Peyer's patch (tissue), 4 donors: ENCODE results near the gene CCNL2. TPM values are rescaled to one million over a fixed set of nuclear protein-coding genes. Genes with fewer than 3 reads are reported as not detected.

Source experiments
- DNase-seq, 3 donors: peaks; one replicate each; pipeline ENCODE4 v3.0.0-alpha.2; 2017 to 2019
- H3K27ac ChIP-seq, 4 donors: fragments of 200-600 bp; sonication (generic); one replicate each; pipeline ENCODE4 v1.5.1; 2016 to 2019
- H3K27me3 ChIP-seq, 2 donors: fragments of 200-600 bp; sonication (generic); one replicate each; pipeline ENCODE4 v1.5.1; 2019
- H3K36me3 ChIP-seq, 3 donors: fragments of 200-600 bp; sonication (generic); one replicate each; pipeline ENCODE4 v1.5.1; 2016 to 2019
- H3K4me1 ChIP-seq, 4 donors: fragments of 200-600 bp; sonication (generic); one replicate each; pipeline ENCODE4 v1.5.1; 2016 to 2019
- H3K4me3 ChIP-seq, 4 donors: fragments of 200-600 bp; sonication (generic); 1 replicate in 3 of 4; 2 replicates in 1 of 4; pipeline ENCODE4 v1.5.1; 2016 to 2019; ENCODE audit warnings: mild to moderate bottlenecking in 1 of 4
- H3K9me3 ChIP-seq, 4 donors: fragments of 200-600 bp; sonication (generic); one replicate each; pipeline ENCODE4 v1.5.1; 2016 to 2019; ENCODE audit warnings: mild to moderate bottlenecking in 1 of 4
- POLR2A ChIP-seq, 2 donors: fragments of 450-650 bp; IDR thresholded peaks; one replicate each; pipeline ENCODE4 v1.5.1; 2017; ENCODE audit warnings: antibody characterized with exemption in 2 of 2, mild to moderate bottlenecking in 2 of 2, moderate library complexity in 2 of 2
- total RNA-seq, 4 donors: library from RNA; depleted of rRNA; stranded (reverse); fragments of >200 nt; gene quantifications; one replicate each; pipeline ENCODE4 v1.1.0, GENCODE V29; 2016
- TF ChIP-seq, protein P1 (sequence below), 6 experiments: fragments of 450-650 bp in 4 of 6; fragments of 200-600 bp in 2 of 6; sonication (generic) in 1 of 6; IDR thresholded peaks; one replicate each; pipeline ENCODE4 v1.5.1; 2017 to 2019; ENCODE audit warnings: antibody characterized with exemption in 6 of 6, mild to moderate bottlenecking in 3 of 6, moderate library complexity in 1 of 6

The CCNL2 gene
- total RNA-seq, 4 donors from 2014 or later: 216 to 1,008 (median 423) TPM

DNA sequence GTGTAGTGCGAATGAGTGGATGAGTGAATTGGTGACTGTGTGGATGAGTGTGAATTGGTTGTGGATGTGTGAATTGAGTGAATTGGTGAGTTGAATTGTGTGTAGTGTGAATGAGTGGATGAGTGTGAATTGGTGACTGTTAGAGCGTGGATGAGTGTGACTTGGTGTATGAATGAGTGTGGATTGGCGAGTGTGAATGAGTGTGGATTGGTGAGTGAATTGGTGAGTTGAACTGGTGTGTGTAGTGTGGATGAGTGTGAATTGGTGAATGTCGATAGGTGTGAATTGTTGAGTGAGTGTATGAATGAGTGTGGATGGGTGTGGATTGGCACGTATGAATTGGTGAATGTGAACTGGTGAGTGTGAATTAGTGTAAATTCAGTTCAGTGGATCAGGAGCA, 31.8 kb downstream of the CCNL2 start:
- Histone ChIP-seq H3K9me3 (no peaks in the 10 kb centered on the region), H3K27me3 (no peaks in the 10 kb centered on the region), H3K4me3 (no peak overlapping the region), H3K36me3 (peaks cover 0 to 1% (median 0%) of the 10 kb centered on the region in 3 donors), H3K27ac (no peak overlapping the region), H3K4me1 (peaks cover 0 to 11% (median 9%) of the 10 kb centered on the region in 4 donors)
- no peak for DNase-seq
- TF ChIP-seq, protein P1, sequence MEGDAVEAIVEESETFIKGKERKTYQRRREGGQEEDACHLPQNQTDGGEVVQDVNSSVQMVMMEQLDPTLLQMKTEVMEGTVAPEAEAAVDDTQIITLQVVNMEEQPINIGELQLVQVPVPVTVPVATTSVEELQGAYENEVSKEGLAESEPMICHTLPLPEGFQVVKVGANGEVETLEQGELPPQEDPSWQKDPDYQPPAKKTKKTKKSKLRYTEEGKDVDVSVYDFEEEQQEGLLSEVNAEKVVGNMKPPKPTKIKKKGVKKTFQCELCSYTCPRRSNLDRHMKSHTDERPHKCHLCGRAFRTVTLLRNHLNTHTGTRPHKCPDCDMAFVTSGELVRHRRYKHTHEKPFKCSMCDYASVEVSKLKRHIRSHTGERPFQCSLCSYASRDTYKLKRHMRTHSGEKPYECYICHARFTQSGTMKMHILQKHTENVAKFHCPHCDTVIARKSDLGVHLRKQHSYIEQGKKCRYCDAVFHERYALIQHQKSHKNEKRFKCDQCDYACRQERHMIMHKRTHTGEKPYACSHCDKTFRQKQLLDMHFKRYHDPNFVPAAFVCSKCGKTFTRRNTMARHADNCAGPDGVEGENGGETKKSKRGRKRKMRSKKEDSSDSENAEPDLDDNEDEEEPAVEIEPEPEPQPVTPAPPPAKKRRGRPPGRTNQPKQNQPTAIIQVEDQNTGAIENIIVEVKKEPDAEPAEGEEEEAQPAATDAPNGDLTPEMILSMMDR (IDR thresholded peaks at IDR 0.05): no peak
- TF ChIP-seq POLR2A (IDR thresholded peaks at IDR 0.05): no peak

DNA sequence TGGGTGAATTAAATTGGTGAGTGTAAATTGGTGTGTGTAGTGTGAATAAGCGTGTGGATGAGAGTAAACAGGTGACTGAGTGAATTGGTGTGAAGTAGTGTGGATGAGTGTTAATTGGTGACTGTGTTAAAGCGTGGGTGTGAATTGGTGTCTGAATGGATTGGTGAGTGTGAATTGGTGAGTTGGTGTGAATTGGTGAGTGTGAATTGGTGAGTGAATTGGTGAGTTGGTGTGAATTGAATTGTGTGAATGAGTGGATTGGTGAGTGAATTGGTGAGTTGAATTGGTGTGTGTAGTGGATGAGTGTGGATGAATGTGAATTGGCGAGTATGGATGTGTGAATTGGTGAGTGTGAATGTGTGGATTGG, 32.5 kb downstream of the CCNL2 start:
- DNase-seq: no peak

DNA sequence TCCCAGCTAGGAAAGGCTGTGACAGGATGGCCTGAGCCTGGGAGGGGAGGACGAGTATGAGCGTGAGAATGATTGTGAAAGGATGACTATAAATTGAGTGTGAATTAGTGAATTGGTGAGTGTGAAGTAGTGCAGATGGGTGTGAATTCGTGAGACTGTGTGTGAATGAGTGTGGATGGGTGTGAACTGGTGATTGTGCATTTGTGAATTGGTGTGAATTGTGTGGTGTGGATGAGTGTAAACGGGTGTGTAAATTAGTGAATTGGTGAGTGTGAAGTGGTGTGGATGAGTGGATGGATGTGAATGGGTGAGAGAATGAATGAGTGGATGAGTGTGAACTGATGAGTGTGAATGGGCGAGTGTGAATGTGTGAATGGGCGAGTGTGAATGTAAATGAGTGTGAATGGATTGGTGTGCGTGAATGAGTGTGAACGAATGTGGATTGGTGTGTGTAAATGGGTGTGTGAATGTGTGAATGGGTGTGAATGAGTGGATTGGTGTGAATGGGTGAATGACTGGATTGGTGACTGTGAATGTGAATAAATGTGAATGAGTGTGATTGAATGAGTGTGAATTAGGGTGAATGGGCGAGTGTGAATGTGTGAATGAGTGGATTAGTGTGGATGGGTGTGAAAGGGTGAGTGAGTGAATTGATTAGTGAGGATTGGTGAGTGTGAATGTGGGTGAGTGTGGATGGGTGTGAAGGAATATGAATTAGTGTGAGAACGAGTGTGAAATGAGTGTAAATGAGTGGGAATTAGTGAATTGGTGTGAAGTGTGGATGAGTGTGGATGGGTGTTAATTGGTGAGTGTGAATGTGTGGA, 33.0 kb downstream of the CCNL2 start:
- Histone ChIP-seq H3K36me3 (no peaks in the 10 kb centered on the region), H3K27ac (no peak overlapping the region), H3K27me3 (no peaks in the 10 kb centered on the region), H3K4me1 (peaks cover 0 to 6% (median 0%) of the 10 kb centered on the region in 4 donors), H3K4me3 (no peak overlapping the region), H3K9me3 (no peaks in the 10 kb centered on the region)
- no peak for DNase-seq
- no peak for TF ChIP-seq POLR2A (IDR thresholded peaks at IDR 0.05)
- TF ChIP-seq, protein P1 (IDR thresholded peaks at IDR 0.05): no peak

More for the DNA sequence above, 32.5 kb downstream of the CCNL2 start:
- H3K4me1 ChIP-seq: peaks cover 0 to 5% (median 2%) of the 10 kb centered on the region in 4 donors
- H3K27me3 ChIP-seq: no peaks in the 10 kb centered on the region
- H3K9me3 ChIP-seq: no peaks in the 10 kb centered on the region
- H3K4me3 ChIP-seq: no peak overlapping the region
- TF ChIP-seq, protein P1 (IDR thresholded peaks at IDR 0.05): no peak
- no peak for TF ChIP-seq POLR2A (IDR thresholded peaks at IDR 0.05)
- H3K27ac ChIP-seq: no peak overlapping the region
- no peaks in the 10 kb centered on the region for H3K36me3 ChIP-seq

DNA sequence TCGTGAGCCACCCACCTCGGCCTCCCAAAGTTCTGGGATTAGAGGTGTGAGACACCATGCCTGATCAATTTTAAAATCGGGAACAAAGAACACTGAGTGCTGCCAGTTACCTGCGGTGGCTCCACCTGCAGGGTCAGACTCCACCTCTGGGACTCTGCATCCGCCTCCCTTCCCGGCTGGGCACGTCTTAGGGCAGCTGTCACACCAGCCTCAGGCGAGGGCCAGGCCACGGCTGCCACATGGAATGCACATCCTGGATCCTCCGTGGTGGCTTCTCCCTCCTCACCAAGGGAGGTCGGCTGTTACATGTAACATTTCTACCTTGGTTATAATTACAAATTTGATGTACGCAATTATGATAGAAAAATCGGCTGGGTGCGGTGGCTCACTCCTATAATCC, 34.9 kb downstream of the CCNL2 start:
- Histone ChIP-seq H3K9me3 (no peaks in the 10 kb centered on the region), H3K27ac (no peak overlapping the region), H3K36me3 (no peaks in the 10 kb centered on the region), H3K27me3 (no peaks in the 10 kb centered on the region), H3K4me3 (no peak overlapping the region), H3K4me1 (peaks cover 0 to 20% (median 0%) of the 10 kb centered on the region in 4 donors)
- TF ChIP-seq POLR2A (IDR thresholded peaks at IDR 0.05): no peak
- TF ChIP-seq, protein P1 (IDR thresholded peaks at IDR 0.05): no peak
- DNase-seq: peak in 1 of 3 donors; percentile 55

DNA sequence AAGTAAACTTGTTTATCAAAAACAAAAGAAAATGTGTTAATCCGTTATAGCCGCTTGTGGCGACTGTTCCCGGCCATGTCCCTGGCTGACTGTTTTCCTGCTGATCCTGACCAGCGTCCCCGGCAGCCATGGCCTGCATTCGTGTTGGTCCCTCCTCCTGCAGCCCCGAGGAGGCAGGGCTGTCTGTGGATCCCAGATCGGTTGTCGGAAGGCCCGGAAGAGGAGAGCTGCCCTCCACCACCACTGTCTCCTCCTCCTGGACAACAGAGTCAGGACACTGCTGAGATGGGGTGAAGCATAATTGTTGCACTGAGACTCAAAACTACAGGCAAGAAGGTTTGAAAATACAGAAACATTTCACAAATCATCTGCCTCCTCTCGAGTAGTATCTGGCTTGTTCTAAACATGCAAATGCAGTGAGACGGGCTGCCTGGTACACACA, 37.1 kb downstream of the CCNL2 start:
- Histone ChIP-seq H3K27me3 (no peaks in the 10 kb centered on the region), H3K4me1 (peaks cover 0 to 32% (median 2%) of the 10 kb centered on the region in 4 donors), H3K9me3 (no peaks in the 10 kb centered on the region), H3K4me3 (no peak overlapping the region), H3K27ac (peak overlapping the region; percentile 5 to 85 (median 55)), H3K36me3 (no peaks in the 10 kb centered on the region)
- peak in 1 of 3 donors; percentile 51 for DNase-seq
- no peak for TF ChIP-seq POLR2A (IDR thresholded peaks at IDR 0.05)
- TF ChIP-seq, protein P1 (IDR thresholded peaks at IDR 0.05): no peak
